ENCODE data around the gene TSPAN3.

GRCh38 chr15:77042245-77042919 is 28.5 kb downstream of the TSPAN3 start:
- TF ChIP-seq, protein P1, sequence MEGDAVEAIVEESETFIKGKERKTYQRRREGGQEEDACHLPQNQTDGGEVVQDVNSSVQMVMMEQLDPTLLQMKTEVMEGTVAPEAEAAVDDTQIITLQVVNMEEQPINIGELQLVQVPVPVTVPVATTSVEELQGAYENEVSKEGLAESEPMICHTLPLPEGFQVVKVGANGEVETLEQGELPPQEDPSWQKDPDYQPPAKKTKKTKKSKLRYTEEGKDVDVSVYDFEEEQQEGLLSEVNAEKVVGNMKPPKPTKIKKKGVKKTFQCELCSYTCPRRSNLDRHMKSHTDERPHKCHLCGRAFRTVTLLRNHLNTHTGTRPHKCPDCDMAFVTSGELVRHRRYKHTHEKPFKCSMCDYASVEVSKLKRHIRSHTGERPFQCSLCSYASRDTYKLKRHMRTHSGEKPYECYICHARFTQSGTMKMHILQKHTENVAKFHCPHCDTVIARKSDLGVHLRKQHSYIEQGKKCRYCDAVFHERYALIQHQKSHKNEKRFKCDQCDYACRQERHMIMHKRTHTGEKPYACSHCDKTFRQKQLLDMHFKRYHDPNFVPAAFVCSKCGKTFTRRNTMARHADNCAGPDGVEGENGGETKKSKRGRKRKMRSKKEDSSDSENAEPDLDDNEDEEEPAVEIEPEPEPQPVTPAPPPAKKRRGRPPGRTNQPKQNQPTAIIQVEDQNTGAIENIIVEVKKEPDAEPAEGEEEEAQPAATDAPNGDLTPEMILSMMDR (IDR thresholded peaks at IDR 0.05): no peak
- no peak for TF ChIP-seq POLR2AphosphoS5 (IDR thresholded peaks at IDR 0.05)

Measured in breast epithelium (tissue), 3 donors.